MM.1S (cell line): ENCODE data around the gene PILRB.
"Not testable (repeated sequence)": the region's sequence is repeated elsewhere in the genome, so short reads cannot be mapped to it uniquely, and the experiment has no call there.

Experiments
- DNase-seq: peaks from one replicate; pipeline ENCODE4 v3.0.0-alpha.2; 2015
- H2AFZ ChIP-seq: fragments of 300-600 bp; sonication (generic); 2 replicates; pipeline ENCODE4 v1.6.0; 2016; ENCODE audit warnings: antibody characterized with exemption, low read length
- H3F3A ChIP-seq: fragments of 300-600 bp; sonication (generic); 2 replicates; pipeline ENCODE4 v1.6.1; 2016; ENCODE audit warnings: mild to moderate bottlenecking, antibody characterized with exemption, low read length, moderate library complexity, mixed read lengths; ENCODE audit not compliant: insufficient read depth
- H3K27ac ChIP-seq: fragments of 300-600 bp; sonication (generic); 2 replicates; pipeline ENCODE4 v1.5.1; 2016; ENCODE audit warnings: mild to moderate bottlenecking, low read length
- H3K27me3 ChIP-seq: fragments of 300-600 bp; sonication (generic); replicated peaks from 2 replicates; pipeline ENCODE4 v1.6.0; 2016; ENCODE audit warnings: low read length; ENCODE audit not compliant: insufficient read depth
- H3K36me3 ChIP-seq: fragments of 300-600 bp; sonication (generic); replicated peaks from 2 replicates; pipeline ENCODE4 v1.6.1; 2016; ENCODE audit warnings: mild to moderate bottlenecking, low read length, mixed read lengths; ENCODE audit not compliant: insufficient read depth
- H3K4me1 ChIP-seq: fragments of 300-600 bp; sonication (generic); 2 replicates; pipeline ENCODE4 v1.6.1; 2016; ENCODE audit warnings: low read length, mixed read lengths
- H3K4me2 ChIP-seq: fragments of 300-600 bp; sonication (generic); 2 replicates; pipeline ENCODE4 v1.6.0; 2016; ENCODE audit warnings: low read depth, low read length
- H3K4me3 ChIP-seq: fragments of 300-600 bp; sonication (generic); 2 replicates; pipeline ENCODE4 v1.5.1; 2016; ENCODE audit warnings: low read length, mixed read lengths
- H3K79me2 ChIP-seq: fragments of 300-600 bp; sonication (generic); 2 replicates; pipeline ENCODE4 v1.6.1; 2016; ENCODE audit warnings: mixed run types, low read length, mixed read lengths
- H3K9ac ChIP-seq: fragments of 300-600 bp; sonication (generic); 2 replicates; pipeline ENCODE4 v1.6.1; 2016; ENCODE audit warnings: low read length, mixed read lengths
- H3K9me2 ChIP-seq: fragments of 300-600 bp; sonication (generic); replicated peaks from 2 replicates; pipeline ENCODE4 v1.6.1; 2016; ENCODE audit warnings: mild to moderate bottlenecking, low read length, mixed read lengths; ENCODE audit not compliant: insufficient read depth
- H3K9me3 ChIP-seq: fragments of 300-600 bp; sonication (generic); replicated peaks from 2 replicates; pipeline ENCODE4 v1.6.1; 2016; ENCODE audit warnings: mild to moderate bottlenecking, low read length, mixed read lengths; ENCODE audit not compliant: insufficient read depth
- H4K20me1 ChIP-seq: fragments of 300-600 bp; sonication (generic); 2 replicates; pipeline ENCODE4 v1.6.1; 2016; ENCODE audit warnings: mild to moderate bottlenecking, low read length, moderate library complexity, mixed read lengths; ENCODE audit not compliant: insufficient read depth
- EZH2 ChIP-seq: fragments of 300-600 bp; sonication (generic); optimal IDR thresholded peaks from 2 replicates; pipeline ENCODE3; 2017; ENCODE audit warnings: low read depth, mild to moderate bottlenecking, antibody characterized with exemption, low read length, mixed read lengths
- EZH2phosphoT487 ChIP-seq: fragments of 300-600 bp; sonication (generic); IDR thresholded peaks from 2 replicates; pipeline ENCODE4 v1.6.1; 2018; ENCODE audit warnings: antibody characterized with exemption, low read length
- TF ChIP-seq, protein P1 (sequence below): fragments of 300-600 bp; sonication (generic); IDR thresholded peaks from 2 replicates; pipeline ENCODE4 v1.5.1; 2016; ENCODE audit warnings: antibody characterized with exemption, low read length, mixed read lengths

The PILRB gene

GRCh38 chr7:100348805-100349204 is 9.1 kb upstream of the PILRB start:
- Histone ChIP-seq H3K36me3 (peaks cover 6% of the 10 kb centered on the region), H3K27ac (no peak overlapping the region), H4K20me1 (0 out of 2 replicates have a peak, but pooled peaks cover 8% of the 10 kb centered on the region), H3K4me2 (no peak overlapping the region), H3K4me3 (no peak overlapping the region), H3K79me2 (peaks cover 25% of the 10 kb centered on the region), H3K9ac (no peak overlapping the region), H3K9me2 (no peaks in the 10 kb centered on the region), H3K9me3 (no peaks in the 10 kb centered on the region), H3F3A (peaks cover 8% of the 10 kb centered on the region), H3K4me1 (peaks cover 8% of the 10 kb centered on the region; the same call in 1 of the 2 replicates), H3K27me3 (no peaks in the 10 kb centered on the region), H2AFZ (no peak overlapping the region)
- no peak for DNase-seq
- no peak for TF ChIP-seq EZH2
- TF ChIP-seq, protein P1, sequence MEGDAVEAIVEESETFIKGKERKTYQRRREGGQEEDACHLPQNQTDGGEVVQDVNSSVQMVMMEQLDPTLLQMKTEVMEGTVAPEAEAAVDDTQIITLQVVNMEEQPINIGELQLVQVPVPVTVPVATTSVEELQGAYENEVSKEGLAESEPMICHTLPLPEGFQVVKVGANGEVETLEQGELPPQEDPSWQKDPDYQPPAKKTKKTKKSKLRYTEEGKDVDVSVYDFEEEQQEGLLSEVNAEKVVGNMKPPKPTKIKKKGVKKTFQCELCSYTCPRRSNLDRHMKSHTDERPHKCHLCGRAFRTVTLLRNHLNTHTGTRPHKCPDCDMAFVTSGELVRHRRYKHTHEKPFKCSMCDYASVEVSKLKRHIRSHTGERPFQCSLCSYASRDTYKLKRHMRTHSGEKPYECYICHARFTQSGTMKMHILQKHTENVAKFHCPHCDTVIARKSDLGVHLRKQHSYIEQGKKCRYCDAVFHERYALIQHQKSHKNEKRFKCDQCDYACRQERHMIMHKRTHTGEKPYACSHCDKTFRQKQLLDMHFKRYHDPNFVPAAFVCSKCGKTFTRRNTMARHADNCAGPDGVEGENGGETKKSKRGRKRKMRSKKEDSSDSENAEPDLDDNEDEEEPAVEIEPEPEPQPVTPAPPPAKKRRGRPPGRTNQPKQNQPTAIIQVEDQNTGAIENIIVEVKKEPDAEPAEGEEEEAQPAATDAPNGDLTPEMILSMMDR = no peak
- TF ChIP-seq EZH2phosphoT487 = no peak

GRCh38 chr7:100349757-100350156 is 8.2 kb upstream of the PILRB start:
- H3K9me3 ChIP-seq = no peaks in the 10 kb centered on the region
- H3K27me3 ChIP-seq = no peaks in the 10 kb centered on the region
- 0 out of 2 replicates have a peak, but pooled peaks cover 8% of the 10 kb centered on the region for H4K20me1 ChIP-seq
- no peak overlapping the region for H3K4me3 ChIP-seq
- H2AFZ ChIP-seq = no peak overlapping the region
- peaks cover under 1% of the 10 kb centered on the region; the same call in 1 of the 2 replicates for H3K4me1 ChIP-seq
- H3K79me2 ChIP-seq = peaks cover 25% of the 10 kb centered on the region
- peaks cover 6% of the 10 kb centered on the region for H3K36me3 ChIP-seq
- H3K9ac ChIP-seq = no peak overlapping the region
- H3K4me2 ChIP-seq = no peak overlapping the region
- H3F3A ChIP-seq = peaks cover under 1% of the 10 kb centered on the region; the same call in 1 of the 2 replicates
- TF ChIP-seq EZH2phosphoT487 (no peak), EZH2 (no peak)
- TF ChIP-seq, protein P1 = no peak
- H3K27ac ChIP-seq = no peak overlapping the region
- no peaks in the 10 kb centered on the region for H3K9me2 ChIP-seq
- no peak for DNase-seq

DNA sequence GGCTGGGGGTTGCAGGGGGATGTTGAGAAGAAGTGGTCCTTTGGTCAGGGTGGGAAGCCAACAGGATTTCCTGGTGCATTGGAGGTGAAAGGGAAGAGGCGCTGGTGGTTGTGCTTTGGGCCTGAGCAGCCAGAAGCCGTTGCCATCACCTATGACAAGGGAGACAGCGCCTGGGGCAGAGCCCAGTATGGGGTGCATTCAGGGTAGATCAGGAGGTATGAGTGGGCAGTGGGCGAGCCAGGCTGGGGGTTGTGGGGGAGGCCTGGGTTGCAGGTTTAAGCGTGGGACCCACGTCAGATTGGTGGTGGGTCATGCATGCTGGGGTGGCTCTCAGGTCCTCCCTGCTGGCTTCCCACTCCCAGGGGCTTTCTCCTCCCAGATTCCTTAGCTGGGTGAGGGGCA is 6.3 kb upstream of the PILRB start:
- Histone ChIP-seq H3K4me2 (no peak overlapping the region), H3K36me3 (no peaks in the 10 kb centered on the region; the same call in none of the 2 replicates), H3K4me1 (no peaks in the 10 kb centered on the region), H3K9me2 (no peaks in the 10 kb centered on the region), H2AFZ (no peak overlapping the region), H3K27me3 (no peaks in the 10 kb centered on the region), H3K9ac (no peak overlapping the region), H3K9me3 (no peaks in the 10 kb centered on the region), H3K79me2 (peaks cover 16% of the 10 kb centered on the region), H4K20me1 (0 out of 2 replicates have a peak, but pooled peaks cover 2% of the 10 kb centered on the region), H3K27ac (no peak overlapping the region), H3F3A (no peaks in the 10 kb centered on the region), H3K4me3 (no peak overlapping the region)
- DNase-seq = no peak
- TF ChIP-seq EZH2phosphoT487 = no peak
- TF ChIP-seq, protein P1 = no peak
- TF ChIP-seq EZH2 = no peak

GRCh38 chr7:100352230-100352781 is 5.6 kb upstream of the PILRB start:
- H3K9me3 ChIP-seq, H4K20me1 ChIP-seq, H3K9ac ChIP-seq, H2AFZ ChIP-seq, H3F3A ChIP-seq, H3K4me1 ChIP-seq, H3K79me2 ChIP-seq, H3K9me2 ChIP-seq, H3K4me3 ChIP-seq, DNase-seq, H3K27me3 ChIP-seq, H3K27ac ChIP-seq, H3K4me2 ChIP-seq, H3K36me3 ChIP-seq: not testable (repeated sequence)
